Parathyroid adenoma (tissue), 2 donors: Measurements from ENCODE around the gene SPI1.

Source experiments
- H2AFZ ChIP-seq: fragments of 300-600 bp; sonication (generic); one replicate; pipeline ENCODE4 v1.7.0; 2017; ENCODE audit warnings: antibody characterized with exemption, mild to moderate bottlenecking
- H3K27ac ChIP-seq: fragments of 300-600 bp; sonication (generic); one replicate; pipeline ENCODE4 v1.7.0; 2017
- H3K27me3 ChIP-seq: fragments of 300-600 bp; sonication (generic); one replicate; pipeline ENCODE4 v1.7.0; 2017; ENCODE audit warnings: low read length; ENCODE audit not compliant: control insufficient read depth, insufficient read depth
- H3K36me3 ChIP-seq: fragments of 300-600 bp; sonication (generic); one replicate; pipeline ENCODE4 v1.7.0; 2017; ENCODE audit warnings: low read length; ENCODE audit not compliant: control insufficient read depth, insufficient read depth
- H3K4me1 ChIP-seq: fragments of 300-600 bp; sonication (generic); one replicate; pipeline ENCODE4 v1.7.0; 2017; ENCODE audit warnings: control low read depth
- H3K4me2 ChIP-seq: fragments of 300-600 bp; sonication (generic); one replicate; pipeline ENCODE4 v1.7.0; 2017; ENCODE audit warnings: low read length
- H3K4me3 ChIP-seq: fragments of 300-600 bp; sonication (generic); one replicate; pipeline ENCODE4 v1.7.0; 2017; ENCODE audit warnings: low read depth, low read length
- H3K79me2 ChIP-seq: fragments of 300-600 bp; sonication (generic); one replicate; pipeline ENCODE4 v1.7.0; 2017; ENCODE audit warnings: control low read depth
- H3K9ac ChIP-seq: fragments of 300-600 bp; sonication (generic); one replicate; pipeline ENCODE4 v1.7.0; 2017; ENCODE audit warnings: mild to moderate bottlenecking
- H3K9me3 ChIP-seq: fragments of 300-600 bp; sonication (generic); one replicate; pipeline ENCODE4 v1.7.0; 2017; ENCODE audit warnings: low read length; ENCODE audit not compliant: control insufficient read depth
- TF ChIP-seq, protein P1 (sequence below): fragments of 300-600 bp; sonication (generic); IDR thresholded peaks from one replicate; pipeline ENCODE4 v1.7.0; 2017; ENCODE audit warnings: antibody characterized with exemption, mild to moderate bottlenecking
- donor health status: primary hyperparathyroidism.

Gene SPI1

DNA sequence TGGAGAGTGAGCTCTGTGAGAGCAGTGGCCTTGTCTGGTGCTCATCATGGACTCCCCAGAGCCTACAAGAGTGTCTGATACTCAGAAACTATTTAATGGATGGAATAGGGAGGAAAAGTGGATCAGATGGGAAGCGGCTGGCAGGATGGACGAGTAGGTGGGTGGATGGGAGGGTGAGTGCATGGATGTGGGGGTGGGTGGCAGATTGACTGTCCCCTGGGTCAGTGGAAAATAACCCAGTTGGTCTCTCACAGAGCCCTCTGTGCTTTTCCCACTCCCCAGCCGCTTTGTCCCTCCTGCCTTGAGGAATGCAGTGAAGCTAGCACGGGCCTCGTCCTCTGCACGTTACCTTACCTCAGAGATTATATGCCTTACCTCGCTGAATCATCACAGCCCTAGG lies 5.9 kb downstream of the SPI1 start:
- no peaks in the 10 kb centered on the region for H3K9me3 ChIP-seq
- no peaks in the 10 kb centered on the region for H3K27me3 ChIP-seq
- H3K4me2 ChIP-seq, result no peak overlapping the region
- TF ChIP-seq, protein P1, sequence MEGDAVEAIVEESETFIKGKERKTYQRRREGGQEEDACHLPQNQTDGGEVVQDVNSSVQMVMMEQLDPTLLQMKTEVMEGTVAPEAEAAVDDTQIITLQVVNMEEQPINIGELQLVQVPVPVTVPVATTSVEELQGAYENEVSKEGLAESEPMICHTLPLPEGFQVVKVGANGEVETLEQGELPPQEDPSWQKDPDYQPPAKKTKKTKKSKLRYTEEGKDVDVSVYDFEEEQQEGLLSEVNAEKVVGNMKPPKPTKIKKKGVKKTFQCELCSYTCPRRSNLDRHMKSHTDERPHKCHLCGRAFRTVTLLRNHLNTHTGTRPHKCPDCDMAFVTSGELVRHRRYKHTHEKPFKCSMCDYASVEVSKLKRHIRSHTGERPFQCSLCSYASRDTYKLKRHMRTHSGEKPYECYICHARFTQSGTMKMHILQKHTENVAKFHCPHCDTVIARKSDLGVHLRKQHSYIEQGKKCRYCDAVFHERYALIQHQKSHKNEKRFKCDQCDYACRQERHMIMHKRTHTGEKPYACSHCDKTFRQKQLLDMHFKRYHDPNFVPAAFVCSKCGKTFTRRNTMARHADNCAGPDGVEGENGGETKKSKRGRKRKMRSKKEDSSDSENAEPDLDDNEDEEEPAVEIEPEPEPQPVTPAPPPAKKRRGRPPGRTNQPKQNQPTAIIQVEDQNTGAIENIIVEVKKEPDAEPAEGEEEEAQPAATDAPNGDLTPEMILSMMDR, result no peak
- H3K9ac ChIP-seq, result no peak overlapping the region
- no peaks in the 10 kb centered on the region for H3K36me3 ChIP-seq
- no peak overlapping the region for H2AFZ ChIP-seq
- no peaks in the 10 kb centered on the region for H3K79me2 ChIP-seq
- no peaks in the 10 kb centered on the region for H3K4me1 ChIP-seq
- H3K27ac ChIP-seq, result no peak overlapping the region
- no peak overlapping the region for H3K4me3 ChIP-seq

DNA sequence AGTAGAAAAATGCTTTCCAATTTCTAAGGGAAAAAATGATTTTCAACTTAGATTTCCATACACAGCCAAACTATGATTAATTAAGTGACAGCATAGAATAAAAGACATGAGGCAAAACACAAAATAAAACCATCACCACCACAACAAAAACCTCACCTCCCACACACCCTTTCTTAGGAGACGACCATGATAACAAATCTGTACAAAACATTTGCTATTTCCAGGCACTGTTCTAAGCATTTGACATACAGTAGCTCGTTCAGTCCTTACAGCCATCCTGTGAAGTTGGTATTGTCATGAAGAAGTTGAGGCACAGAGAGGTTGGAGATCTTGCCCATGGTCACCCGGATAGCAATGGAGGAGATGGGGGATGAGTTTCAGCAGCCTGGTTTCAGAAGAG lies 8.7 kb downstream of the SPI1 start:
- H3K36me3 ChIP-seq, result no peaks in the 10 kb centered on the region
- no peak overlapping the region for H3K4me2 ChIP-seq
- no peaks in the 10 kb centered on the region for H3K27me3 ChIP-seq
- no peak overlapping the region for H3K4me3 ChIP-seq
- H3K9ac ChIP-seq, result no peak overlapping the region
- H2AFZ ChIP-seq, result no peak overlapping the region
- H3K79me2 ChIP-seq, result no peaks in the 10 kb centered on the region
- H3K27ac ChIP-seq, result no peak overlapping the region
- TF ChIP-seq, protein P1, result no peak
- H3K4me1 ChIP-seq, result no peaks in the 10 kb centered on the region
- no peaks in the 10 kb centered on the region for H3K9me3 ChIP-seq

DNA sequence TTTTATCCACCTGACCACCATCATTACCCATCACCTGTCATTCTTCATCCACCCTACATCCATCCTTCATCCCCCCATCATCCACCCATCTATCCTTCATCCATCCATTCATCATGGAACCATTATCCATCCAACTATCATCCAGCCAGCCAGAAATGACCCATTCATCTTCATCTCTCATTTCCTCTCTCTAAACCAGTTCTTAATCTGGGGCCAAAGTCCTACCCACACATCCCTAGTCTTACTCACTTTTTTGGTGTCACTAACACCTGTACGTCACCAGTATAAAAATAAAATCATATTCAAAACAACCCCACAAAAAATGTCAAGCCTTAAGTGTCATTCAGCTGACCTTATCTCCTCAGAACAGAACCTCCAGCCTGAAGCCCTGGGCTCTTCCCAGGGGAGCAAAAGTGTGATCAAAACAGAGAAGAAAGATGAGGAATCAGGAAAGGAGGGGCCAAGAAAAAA lies 12.3 kb downstream of the SPI1 start:
- Histone ChIP-seq H3K9ac (no peak overlapping the region), H3K4me3 (no peak overlapping the region), H3K27ac (no peak overlapping the region), H2AFZ (no peak overlapping the region), H3K27me3 (no peaks in the 10 kb centered on the region), H3K9me3 (no peaks in the 10 kb centered on the region), H3K4me1 (no peaks in the 10 kb centered on the region), H3K79me2 (no peaks in the 10 kb centered on the region), H3K4me2 (no peak overlapping the region), H3K36me3 (no peaks in the 10 kb centered on the region)
- TF ChIP-seq, protein P1, result no peak

DNA sequence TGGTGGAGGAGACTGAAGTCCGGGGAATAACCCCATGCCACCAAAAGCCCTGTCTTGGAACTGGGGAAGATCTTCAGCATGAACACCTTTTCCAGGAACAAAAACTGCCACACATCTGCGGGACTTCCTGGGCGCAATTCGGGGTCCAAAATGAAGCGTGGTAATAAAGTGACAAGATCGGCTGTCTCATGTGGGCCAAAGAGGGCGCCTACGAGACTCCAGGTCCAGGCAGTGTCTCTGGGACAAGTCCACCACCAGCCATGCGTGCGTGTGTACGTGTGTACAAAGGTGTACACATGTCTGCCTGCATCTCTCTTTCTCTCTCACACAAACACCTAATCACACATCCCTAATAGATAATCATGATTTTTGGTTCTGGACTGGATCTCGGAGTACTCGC lies 16.9 kb downstream of the SPI1 start:
- TF ChIP-seq, protein P1, result no peak
- H3K9me3 ChIP-seq, result no peaks in the 10 kb centered on the region
- no peak overlapping the region for H3K9ac ChIP-seq
- no peak overlapping the region for H3K4me2 ChIP-seq
- no peaks in the 10 kb centered on the region for H3K36me3 ChIP-seq
- H3K4me1 ChIP-seq, result no peaks in the 10 kb centered on the region
- H3K4me3 ChIP-seq, result no peak overlapping the region
- no peak overlapping the region for H2AFZ ChIP-seq
- H3K79me2 ChIP-seq, result no peaks in the 10 kb centered on the region
- H3K27me3 ChIP-seq, result no peaks in the 10 kb centered on the region
- no peak overlapping the region for H3K27ac ChIP-seq

DNA sequence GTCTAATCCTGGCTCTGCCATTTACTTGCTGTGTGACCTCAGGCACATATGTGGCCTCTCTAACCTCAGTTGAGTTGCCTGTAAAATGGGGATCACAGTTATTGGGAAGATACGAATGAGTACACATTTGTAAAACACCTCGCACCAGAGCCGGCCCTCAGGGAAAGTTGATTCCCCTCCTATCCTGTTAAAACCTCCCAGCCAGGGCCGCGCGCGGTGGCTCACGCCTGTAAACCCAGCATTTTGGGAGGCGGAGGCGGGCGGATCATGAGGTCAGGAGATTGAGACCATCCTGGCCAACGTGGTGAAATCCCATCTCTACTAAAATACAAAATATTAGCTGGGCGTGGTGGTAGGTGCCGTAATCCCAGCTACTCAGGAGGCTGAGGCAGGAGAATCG lies 18.0 kb downstream of the SPI1 start:
- Histone ChIP-seq H3K4me2 (no peak overlapping the region), H3K27ac (no peak overlapping the region), H3K4me1 (no peaks in the 10 kb centered on the region), H2AFZ (no peak overlapping the region), H3K9ac (no peak overlapping the region), H3K9me3 (no peaks in the 10 kb centered on the region), H3K27me3 (no peaks in the 10 kb centered on the region), H3K36me3 (no peaks in the 10 kb centered on the region), H3K79me2 (no peaks in the 10 kb centered on the region), H3K4me3 (no peak overlapping the region)
- TF ChIP-seq, protein P1, result no peak
